Glomerular endothelial cell (primary cell): ENCODE results near the gene RNF114. TPM values are rescaled to one million over a fixed set of nuclear protein-coding genes. Genes with fewer than 3 reads are reported as not detected.

Experiments used
- DNase-seq: peaks from one replicate; pipeline ENCODE4 v3.0.0-alpha.2; 2011; ENCODE audit warnings: low read depth, low spot score; ENCODE audit errors: extremely low read depth
- total RNA-seq: library from RNA; depleted of rRNA; stranded (reverse); fragments of >200 nt; gene quantifications from 2 replicates; pipeline ENCODE4 v1.2.3, GENCODE V29; 2015

Gene RNF114
- total RNA-seq, 1 donor from 2014 or later = 156 TPM

DNA sequence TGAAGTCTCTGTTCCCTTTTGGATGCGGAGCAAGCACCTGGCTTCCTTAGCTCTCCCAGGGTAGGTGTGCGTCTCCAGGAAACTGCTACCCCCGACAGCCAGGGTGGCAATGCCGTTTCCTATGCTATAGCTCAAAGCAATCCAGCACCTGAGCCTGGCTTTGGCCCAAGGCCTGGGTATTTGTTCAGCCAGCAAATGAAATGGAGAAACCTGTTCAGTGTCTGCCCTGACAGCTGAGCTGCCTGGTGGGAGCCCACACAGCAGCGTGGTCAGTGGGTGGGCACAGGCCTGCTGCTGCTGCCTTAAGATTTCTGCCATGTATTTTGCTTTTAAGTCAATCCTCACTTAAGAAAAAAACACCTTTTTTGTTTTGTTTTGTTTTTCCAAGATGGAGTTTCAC, 34.6 kb upstream of the RNF114 start:
- DNase-seq = no peak

DNA sequence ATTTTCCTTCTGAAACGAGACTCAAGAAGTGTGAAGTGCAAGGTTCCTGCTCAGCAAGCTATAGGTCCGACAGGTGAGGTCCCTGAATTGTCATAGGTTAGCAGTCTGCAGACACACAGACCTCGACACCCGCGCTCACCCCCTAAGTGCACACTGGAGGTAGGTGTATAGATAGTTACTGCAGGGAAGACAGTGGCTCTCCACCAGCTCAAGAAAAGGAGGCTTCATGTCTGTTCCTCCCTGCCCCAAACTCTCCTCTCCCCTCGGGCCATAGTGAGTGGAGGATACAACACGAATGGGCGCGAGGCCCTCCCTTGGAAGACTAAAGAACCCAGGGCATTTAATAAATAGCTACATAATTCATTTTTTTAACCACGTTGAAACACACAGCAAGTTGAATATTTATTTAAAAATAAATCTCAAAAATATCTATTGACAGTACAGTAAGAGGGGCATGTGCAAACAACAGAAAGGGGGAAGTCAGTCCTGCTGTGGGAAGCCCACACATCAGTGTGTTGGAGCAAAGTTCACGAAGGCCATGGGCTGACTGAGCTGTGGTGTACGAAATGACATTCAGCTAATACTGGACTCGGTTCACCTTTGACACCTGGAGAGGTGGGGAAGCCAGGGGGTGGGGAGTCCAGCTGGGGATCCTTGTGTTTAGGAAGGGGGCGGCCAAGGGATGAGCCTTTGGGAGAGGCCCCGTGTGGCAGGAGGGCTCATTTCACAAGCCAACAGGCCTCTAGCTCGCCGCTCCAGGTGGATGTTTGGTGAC, 31.6 kb upstream of the RNF114 start:
- no peak for DNase-seq

DNA sequence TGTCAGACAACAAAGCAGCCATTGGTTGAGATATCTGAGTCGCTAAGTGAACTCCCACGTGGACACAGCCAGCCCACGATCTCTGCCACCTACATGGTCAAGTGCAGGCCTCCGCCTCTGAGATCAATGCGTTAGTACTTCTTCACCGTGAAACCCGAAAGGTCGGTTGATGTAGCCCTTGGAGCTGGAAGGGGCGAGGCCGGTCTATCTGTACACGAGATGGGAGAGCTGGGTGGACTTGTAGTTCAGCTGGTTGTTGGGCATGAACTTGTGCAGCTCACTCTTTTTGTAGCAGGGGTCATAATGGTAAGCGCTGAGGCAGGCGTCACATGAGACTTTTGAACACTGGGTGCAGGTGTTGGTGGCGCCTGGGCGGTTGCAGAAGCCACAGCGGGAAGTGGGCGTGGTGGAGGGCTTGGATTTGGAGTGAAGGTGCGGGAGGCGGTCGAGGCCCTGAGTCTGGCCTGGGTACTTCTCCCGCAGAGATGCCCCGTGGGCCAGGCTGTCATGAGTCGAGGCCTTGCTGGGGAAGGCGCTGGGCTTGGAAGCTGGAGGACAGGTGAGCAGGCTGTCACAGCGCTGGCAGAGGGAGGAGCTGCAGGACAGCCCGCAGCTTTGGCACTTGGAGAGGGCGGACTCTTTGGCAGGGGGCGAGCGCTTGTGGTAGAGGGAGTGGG, 30.6 kb upstream of the RNF114 start:
- no peak for DNase-seq

DNA sequence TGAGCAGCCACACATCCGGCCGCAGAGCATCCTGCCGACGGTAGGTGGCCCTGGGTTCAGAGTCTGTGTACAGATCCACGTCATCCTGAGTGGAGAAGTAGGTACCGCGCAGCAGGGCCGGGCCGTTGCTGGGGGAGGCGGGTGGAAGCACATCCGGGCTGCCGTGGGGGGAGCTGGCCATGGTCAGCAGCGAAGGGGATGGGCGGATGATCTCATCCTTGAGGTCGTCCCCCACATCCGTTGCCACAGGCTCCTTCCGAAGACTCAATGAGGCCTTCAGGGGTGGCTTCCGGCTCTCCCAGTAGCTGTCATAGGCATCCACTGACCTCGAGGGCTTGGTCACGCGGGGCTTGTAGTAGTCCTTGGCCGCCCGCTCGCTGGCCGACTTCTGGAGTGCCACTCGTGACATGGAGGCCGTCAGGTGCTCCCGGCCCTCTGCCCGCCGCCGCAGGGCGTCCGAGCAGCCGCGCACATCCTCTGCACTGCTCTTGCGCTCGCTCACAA, 30.0 kb upstream of the RNF114 start:
- no peak for DNase-seq

DNA sequence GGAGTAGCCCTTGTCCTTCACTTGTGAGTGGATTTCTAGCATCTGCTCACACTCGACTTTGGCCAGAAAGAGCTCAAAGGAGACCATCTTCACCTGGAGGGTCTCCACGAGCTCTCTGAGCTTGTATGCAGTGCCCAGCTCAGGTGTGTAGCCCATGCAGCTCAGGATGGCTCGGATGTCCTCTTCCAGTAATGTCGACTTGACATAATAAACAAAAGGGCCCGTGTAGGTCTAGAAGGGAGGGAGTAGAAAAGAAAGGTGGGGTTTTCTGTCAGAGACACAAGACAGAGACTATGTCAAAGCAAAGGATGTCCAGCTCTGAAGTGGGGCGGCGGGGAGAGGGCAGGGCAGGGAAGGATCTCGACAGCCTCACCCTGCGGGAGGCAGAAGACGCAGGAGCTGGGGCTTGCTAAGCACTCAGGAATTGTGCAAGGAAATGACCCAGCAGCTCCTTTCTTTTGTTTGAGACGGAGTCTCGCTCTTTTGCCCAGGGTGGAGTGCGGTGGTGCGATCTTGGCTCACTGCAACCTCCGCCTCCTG, 29.5 kb upstream of the RNF114 start:
- no peak for DNase-seq

DNA sequence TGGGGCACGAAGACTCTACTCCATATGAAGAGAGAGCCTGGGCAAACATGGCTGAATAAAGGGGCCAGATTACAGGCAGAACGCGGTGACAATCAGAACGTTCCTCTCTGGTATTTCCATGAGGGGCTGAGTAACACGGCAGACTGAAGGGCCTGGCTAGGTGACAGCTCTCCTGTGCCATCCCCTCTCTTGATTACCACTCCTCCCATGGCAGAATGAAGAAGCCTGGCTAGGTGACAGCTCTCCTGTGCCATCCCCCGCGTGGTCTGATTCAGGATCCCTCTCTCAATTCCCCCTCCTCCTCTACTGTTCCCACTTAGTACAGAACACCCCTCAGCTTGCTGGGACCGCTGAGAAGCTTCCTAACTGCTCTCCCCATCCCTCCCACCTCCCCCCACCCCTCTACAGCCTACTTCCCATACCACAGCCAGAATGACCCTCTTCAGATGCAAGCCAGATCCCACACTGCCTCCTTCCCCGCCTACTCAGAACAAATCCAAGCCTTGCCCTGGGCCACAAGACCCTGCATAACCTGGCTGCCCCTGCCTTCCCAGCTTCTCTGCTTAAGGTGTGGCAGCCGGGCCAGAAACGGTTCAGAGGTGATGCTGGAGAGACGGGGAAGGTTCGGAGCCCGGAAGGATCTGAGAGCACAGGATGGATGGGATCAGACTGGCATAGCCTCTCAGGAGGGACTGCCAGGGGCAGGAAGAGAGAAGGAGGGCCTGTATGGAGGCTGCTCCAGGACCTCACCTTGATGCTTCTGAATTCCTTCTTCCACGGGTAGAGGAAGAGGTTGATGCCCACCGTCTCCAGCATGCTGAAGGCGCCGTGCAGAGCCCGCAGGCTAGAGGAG, 28.6 kb upstream of the RNF114 start:
- DNase-seq = no peak

DNA sequence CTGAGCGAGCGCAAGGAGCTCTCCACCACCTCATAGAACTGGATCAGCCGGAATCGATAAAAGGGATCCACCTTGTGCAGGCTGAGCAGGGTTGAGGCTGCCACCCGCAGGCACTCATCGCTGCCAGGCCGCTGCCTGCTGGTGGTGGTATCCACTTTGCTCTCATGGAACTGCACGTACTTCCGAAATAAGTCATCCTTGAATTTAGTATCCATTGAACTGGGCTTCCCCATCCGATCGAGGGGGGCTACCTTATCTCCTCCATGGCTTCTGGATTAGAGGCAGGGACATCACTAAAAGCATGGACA, 28.0 kb upstream of the RNF114 start:
- DNase-seq = no peak

DNA sequence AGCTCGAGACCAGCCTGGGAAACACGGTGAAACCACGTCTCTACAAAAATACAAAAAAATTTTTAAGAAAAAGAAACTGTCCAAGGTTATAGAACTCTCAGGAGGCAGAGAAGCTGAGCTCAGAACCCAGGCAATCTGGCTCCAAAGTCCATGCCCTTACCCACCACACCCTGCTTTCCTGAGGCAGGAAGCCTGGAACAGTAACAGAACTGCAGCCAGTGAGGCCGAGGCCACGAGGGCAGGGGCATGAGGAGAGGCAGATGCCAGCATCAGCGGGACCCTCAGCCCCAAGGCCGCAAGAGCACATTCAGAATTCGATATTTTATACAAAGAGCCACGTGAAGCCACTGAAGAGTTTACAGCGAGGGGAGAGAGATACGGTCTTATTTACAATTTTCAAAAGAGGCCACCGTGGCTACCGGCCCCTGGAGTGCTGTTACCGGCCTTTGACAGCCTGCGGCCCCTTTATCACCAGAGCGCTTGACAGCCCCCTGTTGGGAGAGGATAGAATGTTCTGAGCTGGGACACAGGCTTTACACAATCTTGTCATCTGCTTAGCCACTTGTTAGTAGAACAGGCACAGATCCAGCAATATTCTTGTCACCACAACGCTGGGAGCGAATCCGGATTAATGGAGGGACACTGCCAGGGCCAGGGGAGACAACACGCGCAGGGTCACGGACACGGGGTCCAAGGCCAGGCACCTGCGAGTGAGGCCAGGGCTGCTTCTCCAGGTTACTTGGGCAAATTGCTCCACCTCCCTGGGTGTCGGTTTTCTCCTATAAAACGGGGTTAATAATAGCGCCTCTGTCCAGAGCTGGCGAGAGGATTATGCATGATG, 26.5 kb upstream of the RNF114 start:
- DNase-seq = no peak

DNA sequence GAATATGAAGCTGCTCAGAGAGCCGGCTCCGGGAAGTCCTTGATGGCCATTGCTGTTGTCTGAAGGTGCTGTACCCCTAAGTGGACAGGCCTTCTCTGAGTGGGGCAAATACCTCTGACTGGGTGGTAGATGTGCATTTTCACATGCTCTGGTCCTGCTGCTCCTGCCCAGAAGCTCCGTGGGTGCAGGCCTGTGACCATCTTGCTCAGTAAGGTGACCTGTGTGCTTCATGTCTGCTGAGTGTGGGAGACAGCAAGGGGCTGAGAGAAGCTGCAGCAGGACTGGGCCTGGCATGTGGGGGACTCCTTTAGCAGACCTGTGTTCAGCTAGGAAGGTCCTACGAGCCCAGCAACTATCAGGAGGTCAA, 25.9 kb upstream of the RNF114 start:
- no peak for DNase-seq

DNA sequence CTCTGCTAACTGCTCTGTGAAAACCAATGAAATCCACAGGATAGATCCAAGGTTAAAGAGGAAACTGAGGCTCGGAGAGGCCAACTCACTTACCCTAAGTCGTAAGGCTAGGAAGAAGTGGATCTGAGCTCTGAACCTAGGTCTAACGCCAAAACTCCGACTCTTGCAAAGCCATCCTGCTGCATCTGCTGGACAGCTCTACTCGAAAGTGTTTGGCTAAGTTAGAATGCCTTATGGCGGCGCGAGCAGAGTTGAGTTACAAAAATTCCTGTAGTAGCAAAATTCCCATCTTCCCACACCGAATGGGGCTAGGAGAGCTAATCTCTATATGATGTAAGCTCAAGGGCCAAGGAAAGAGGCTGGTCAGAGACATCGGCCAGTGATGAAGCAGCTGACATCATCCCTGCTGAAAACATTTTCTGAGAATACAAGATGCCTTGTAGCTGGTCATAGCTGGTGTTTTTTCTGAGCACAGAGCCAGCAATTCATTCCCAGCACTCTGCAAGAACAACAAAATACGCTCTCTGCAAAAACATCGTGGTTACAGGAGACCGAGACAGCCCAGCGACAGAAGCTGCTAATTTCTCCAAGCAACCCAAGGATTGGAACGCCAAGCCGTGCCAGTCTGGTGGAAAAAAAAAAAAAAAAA, 22.7 kb upstream of the RNF114 start:
- DNase-seq = no peak

DNA sequence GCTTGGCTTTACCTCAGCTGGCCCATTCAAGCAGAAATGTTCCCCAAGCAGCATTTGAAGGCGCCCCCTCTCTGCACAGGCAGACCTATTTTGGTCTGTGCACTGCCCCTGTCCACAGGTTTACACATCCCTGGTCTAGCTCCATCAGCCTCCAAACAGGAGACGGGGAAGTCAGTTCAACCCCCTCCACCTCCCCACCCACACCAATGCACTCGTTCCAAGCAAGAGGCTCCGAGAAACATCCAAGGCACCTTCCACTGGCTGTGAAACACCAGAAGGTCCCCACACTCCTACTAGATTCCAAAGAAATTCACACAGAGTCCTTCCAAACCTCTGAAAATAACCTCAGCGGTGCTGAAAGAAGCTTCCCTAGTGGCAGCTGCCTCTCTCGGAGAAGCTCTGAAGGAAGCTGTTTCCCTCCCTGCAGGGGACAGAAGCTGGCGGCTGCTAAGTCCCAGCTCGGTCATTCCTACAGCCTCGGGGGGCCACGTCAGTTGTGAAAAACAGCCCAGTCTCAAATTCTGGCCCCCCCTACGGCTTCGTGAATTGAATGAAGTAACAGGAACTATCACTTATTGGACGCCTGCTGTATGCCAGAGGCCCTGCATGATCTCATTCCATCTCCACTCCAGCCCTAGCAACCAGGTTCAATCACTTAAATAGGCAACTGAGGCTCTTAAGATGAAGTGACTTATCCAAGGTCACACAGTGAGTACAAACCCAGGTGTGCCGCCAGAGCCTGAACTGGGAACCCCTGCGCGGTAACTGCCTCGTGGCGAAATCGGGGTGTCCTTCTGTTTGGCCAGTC, 21.7 kb upstream of the RNF114 start:
- DNase-seq = no peak

DNA sequence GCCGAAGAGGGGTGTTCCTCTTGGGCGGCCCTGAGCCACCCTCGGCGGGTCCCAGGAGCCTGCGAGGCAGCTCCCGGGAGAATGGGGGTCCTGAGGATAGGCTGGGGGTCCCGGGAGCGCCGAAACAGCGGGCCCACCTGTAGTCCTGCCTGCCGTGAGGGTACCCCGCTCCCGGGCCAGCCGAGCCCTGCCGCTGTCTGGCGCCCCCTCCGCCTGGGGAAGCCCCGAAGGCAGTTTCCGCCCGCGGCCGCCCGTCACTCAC, 21.1 kb upstream of the RNF114 start:
- DNase-seq = no peak

DNA sequence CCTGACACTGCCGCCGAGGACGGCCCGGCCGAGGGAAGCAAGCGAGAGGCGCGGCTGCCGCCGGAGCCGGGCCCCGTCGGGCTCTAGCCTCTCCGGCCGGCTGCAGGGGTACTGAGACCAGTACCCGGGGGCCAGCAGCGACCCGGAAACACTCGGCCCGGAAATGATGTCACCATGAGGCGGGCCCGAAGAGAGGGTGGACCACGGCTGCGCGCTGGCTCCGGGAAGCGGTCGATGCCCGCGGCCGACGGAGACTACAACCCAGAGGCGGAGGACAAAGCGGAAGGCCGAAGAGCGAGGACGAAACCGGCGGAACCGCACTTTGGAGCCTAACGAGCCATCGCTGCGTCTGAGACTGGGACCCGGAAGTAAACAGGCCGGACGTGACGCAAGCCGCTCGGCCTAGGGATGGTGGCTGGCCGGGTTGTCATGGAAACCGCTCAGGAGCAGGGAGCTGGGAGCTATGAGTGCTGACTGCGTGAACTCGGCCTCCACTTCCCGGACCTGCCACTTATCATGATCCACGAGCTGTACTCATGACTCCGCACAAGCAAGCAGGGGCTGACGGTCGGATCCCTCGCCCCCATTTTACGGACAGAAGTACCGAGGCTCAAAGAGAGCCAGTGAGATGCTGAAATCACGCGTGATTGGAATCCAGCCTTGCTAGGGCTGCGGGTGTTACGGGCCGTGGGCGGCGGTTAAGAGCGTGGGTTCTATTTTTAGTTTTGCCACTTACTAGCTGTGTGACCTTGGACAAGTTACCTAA, 20.6 kb upstream of the RNF114 start, which contains the start of gene SPATA2:
SPATA2 (minus strand) TSS at position 150 of the 766 bp plus-strand sequence. CDS start 7,039 bp downstream, outside the sequence.
- DNase-seq = peak; percentile 60

DNA sequence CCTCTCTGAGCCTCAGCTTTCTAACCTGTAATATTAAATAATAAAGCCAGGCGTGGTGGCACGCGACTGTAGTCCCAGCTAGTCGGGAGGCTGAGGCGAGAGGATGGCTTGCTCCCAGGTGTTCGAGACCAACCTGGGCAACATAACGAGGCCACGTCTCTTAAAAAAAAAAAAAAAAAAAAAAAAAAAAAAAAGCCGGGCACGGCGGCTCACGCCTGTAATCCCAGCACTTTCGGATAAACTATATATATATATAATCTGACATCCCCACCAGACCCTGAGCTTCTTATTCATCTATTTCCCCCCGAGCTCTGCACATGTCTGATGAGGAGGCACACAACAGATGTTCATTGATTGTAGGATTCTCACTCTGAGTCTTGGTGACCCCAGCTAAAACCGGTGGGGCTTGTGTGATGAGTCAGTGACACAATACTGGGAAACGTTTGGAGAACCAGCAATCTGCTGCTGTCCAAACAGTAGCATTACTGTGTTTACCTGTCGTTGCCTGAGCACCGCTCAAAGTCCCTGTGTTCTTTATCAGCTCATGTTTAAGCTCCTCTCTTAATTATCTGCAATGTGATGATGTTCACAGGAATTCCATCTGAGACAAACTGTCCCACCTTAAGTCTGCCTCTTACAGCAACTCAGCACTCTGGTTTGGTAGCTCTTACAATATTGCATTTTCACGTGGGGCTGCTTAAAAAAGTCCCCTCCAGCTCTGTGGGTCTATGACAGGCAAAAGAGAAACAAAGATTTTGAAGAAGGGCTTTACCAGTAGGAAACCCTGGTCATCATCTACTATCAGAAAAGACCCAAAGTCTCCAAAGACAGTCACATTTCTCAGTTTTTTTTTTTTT, 19.8 kb upstream of the RNF114 start:
- DNase-seq = no peak

DNA sequence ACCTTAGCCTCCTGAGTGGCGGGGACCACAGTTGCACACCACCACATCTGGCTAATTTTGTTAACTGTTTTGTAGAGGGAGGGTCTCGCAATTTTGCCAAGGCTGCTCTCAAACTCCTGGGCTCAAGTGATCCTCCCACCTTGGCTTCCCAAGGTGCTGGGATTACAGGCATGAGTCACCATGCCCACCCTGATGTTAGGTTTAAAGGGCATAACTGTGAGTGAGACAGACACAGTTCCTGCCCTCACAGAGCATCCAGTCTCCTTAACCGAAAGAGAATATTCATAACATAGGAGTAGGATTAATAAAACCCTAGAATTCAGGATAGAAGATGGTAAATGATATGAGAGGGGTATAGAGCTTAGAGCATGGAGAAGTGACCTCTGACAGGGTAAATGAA, 17.8 kb upstream of the RNF114 start:
- no peak for DNase-seq

DNA sequence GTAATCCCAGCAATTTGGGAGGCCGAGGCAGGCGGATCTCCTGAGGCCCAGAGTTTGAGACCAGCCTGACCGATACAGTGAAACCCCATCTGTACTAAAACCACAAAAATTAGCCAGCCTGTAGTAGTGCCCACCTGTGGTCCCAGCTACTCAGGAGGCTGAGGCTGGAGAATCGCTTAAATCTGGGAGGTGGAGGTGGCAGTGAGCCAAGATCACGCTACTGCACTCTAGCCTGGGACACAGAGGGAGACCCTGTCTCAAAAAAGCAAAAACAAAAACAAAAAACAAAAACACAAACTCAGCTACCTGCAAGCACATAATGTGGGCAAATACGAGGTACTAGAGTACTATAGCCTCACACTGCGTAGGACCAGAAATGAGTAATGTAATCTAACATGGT, 17.2 kb upstream of the RNF114 start:
- DNase-seq = no peak

DNA sequence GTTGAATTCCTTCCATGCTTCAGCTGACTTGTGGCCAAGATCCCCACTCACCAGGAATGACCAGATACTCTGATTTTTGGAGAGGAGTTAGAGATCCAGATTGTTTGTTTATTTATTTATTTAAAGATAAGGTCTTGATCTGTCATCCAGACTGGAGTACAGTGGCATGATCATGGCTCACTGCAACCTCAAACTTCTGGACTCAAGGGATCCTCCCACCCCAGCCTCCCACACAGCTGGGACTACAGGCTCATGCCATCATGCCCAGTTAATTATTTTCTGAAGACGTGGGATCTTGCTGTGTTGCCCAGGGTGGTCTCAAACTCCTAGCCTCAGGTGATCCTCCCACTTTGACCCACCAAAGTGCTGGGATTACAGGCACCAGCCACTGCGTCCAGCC, 16.7 kb upstream of the RNF114 start:
- DNase-seq = no peak

DNA sequence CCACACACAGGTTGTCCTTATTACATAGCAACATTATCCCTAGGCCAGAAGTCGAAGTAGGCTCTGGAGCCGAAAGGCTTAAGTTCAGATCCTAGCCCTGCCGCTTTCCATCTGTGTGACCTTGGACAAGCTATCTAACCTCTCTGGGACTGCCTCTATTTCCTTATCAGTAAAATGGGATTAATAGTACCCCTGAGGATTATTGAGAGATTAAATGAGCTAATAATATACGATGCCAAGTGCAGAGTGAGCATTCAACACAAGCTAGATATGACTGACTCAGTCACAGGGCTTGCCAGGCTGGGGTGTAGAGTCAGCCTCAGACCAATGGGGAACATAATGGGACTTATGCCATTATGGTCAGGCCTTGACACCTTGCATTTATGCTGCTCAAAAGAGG, 11.9 kb upstream of the RNF114 start:
- DNase-seq = no peak
